Type B pancreatic cell (in vitro differentiated cells): ENCODE results near the gene LSG1. TPM values are rescaled to one million over a fixed set of nuclear protein-coding genes. Genes with fewer than 3 reads are reported as not detected.

ENCODE experiments used
- DNase-seq: peaks from one replicate; pipeline ENCODE4 v3.0.0; 2021; ENCODE audit warnings: mixed read lengths; ENCODE audit not compliant: unreplicated experiment; ENCODE audit errors: extremely low spot score
- H3K27ac Mint-ChIP-seq: 2 replicates; pipeline ENCODE4 v1.8.0; 2021; ENCODE audit warnings: mild to moderate bottlenecking, mixed read lengths
- H3K27me3 Mint-ChIP-seq: 2 replicates; pipeline ENCODE4 v1.8.0; 2021; ENCODE audit warnings: mixed read lengths
- H3K36me3 Mint-ChIP-seq: 2 replicates; pipeline ENCODE4 v1.8.0; 2021; ENCODE audit warnings: mixed read lengths
- H3K4me1 Mint-ChIP-seq: one replicate; pipeline ENCODE4 v1.8.0; 2021; ENCODE audit warnings: mixed read lengths; ENCODE audit not compliant: unreplicated experiment
- H3K4me3 Mint-ChIP-seq: 2 replicates; pipeline ENCODE4 v1.8.0; 2021; ENCODE audit warnings: mild to moderate bottlenecking, mixed read lengths
- H3K9me3 Mint-ChIP-seq: 2 replicates; pipeline ENCODE4 v1.8.0; 2021; ENCODE audit warnings: mixed read lengths
- CTCF ChIP-seq: fragments of 200-600 bp; sonication (generic); conservative IDR thresholded peaks from 2 replicates; pipeline ENCODE4 v1.5.0; 2021; ENCODE audit warnings: antibody characterized with exemption, mild to moderate bottlenecking
- total RNA-seq: library from RNA; stranded (reverse); gene quantifications from 2 replicates; pipeline ENCODE4 v1.2.1, GENCODE V29; 2021; ENCODE audit warnings: low replicate concordance

Gene LSG1
- total RNA-seq, 1 donor from 2014 or later, result 45.3 TPM

- H3K9me3 Mint-ChIP-seq, result no peaks in the 10 kb centered on the region
Observed at GRCh38 chr3:194654443-194654842, 17.5 kb downstream of the LSG1 start.

GRCh38 chr3:194647747-194648146 lies 24.2 kb downstream of the LSG1 start:
- H3K36me3 Mint-ChIP-seq, result peaks cover 48% of the 10 kb centered on the region
- no peaks in the 10 kb centered on the region for H3K27me3 Mint-ChIP-seq
- H3K4me1 Mint-ChIP-seq, result no peaks in the 10 kb centered on the region
- DNase-seq, result no peak
- H3K9me3 Mint-ChIP-seq, result no peaks in the 10 kb centered on the region
- no peak overlapping the region for H3K4me3 Mint-ChIP-seq
- no peak for TF ChIP-seq CTCF
- no peak overlapping the region for H3K27ac Mint-ChIP-seq

More at GRCh38 chr3:194654443-194654842, 17.5 kb downstream of the LSG1 start:
- TF ChIP-seq CTCF, result no peak
- DNase-seq, result no peak
- no peaks in the 10 kb centered on the region for H3K27me3 Mint-ChIP-seq
- peaks cover 10% of the 10 kb centered on the region for H3K4me1 Mint-ChIP-seq
- H3K4me3 Mint-ChIP-seq, result no peak overlapping the region
- peaks cover 47% of the 10 kb centered on the region for H3K36me3 Mint-ChIP-seq
- no peak overlapping the region for H3K27ac Mint-ChIP-seq

- DNase-seq, result no peak
- H3K9me3 Mint-ChIP-seq, result no peaks in the 10 kb centered on the region
- no peaks in the 10 kb centered on the region for H3K27me3 Mint-ChIP-seq
- TF ChIP-seq CTCF, result no peak
- no peak overlapping the region for H3K4me3 Mint-ChIP-seq
- H3K27ac Mint-ChIP-seq, result no peak overlapping the region
- peaks cover 42% of the 10 kb centered on the region for H3K36me3 Mint-ChIP-seq
- H3K4me1 Mint-ChIP-seq, result no peaks in the 10 kb centered on the region
Observed at GRCh38 chr3:194642769-194643168, 29.2 kb downstream of the LSG1 start.

GRCh38 chr3:194640829-194641228 lies 31.2 kb downstream of the LSG1 start:
- no peak for DNase-seq
- no peaks in the 10 kb centered on the region for H3K27me3 Mint-ChIP-seq
- peaks cover 39% of the 10 kb centered on the region for H3K36me3 Mint-ChIP-seq
- peaks cover 6% of the 10 kb centered on the region for H3K4me1 Mint-ChIP-seq
- TF ChIP-seq CTCF, result peak; percentile 67
- H3K27ac Mint-ChIP-seq, result no peak overlapping the region
- no peaks in the 10 kb centered on the region for H3K9me3 Mint-ChIP-seq
- H3K4me3 Mint-ChIP-seq, result no peak overlapping the region

- H3K9me3 Mint-ChIP-seq, result no peaks in the 10 kb centered on the region
- no peak overlapping the region for H3K4me3 Mint-ChIP-seq
- no peak for TF ChIP-seq CTCF
- H3K4me1 Mint-ChIP-seq, result peaks cover 6% of the 10 kb centered on the region
- H3K27me3 Mint-ChIP-seq, result no peaks in the 10 kb centered on the region
- H3K27ac Mint-ChIP-seq, result no peak overlapping the region
- peak; percentile 31 for DNase-seq
- peaks cover 27% of the 10 kb centered on the region for H3K36me3 Mint-ChIP-seq
Observed at GRCh38 chr3:194638991-194639605, 32.9 kb downstream of the LSG1 start.
